Measurements from ENCODE around the gene NEK7.
"Not testable (repeated sequence)": the region's sequence is repeated elsewhere in the genome, so short reads cannot be mapped to it uniquely, and the experiment has no call there.

Gene NEK7

GRCh38 chr1:198173832-198174231 is 17.0 kb downstream of the NEK7 start:
- DNase-seq = no peak

GRCh38 chr1:198174297-198174696 is 17.5 kb downstream of the NEK7 start:
- DNase-seq = no peak

GRCh38 chr1:198175423-198176170 is 18.8 kb downstream of the NEK7 start:
- no peak for DNase-seq

- no peak for DNase-seq
Measured at GRCh38 chr1:198176179-198176578, 19.4 kb downstream of the NEK7 start.

GRCh38 chr1:198177546-198177945 is 20.7 kb downstream of the NEK7 start:
- no peak for DNase-seq

- no peak for DNase-seq
Measured at GRCh38 chr1:198178615-198179014, 21.8 kb downstream of the NEK7 start.

- DNase-seq = no peak
Measured at GRCh38 chr1:198179556-198179981, 22.8 kb downstream of the NEK7 start.

- no peak for DNase-seq
Measured at GRCh38 chr1:198183605-198184004, 26.8 kb downstream of the NEK7 start.

- no peak for DNase-seq
Measured at GRCh38 chr1:198184516-198184915, 27.7 kb downstream of the NEK7 start.

GRCh38 chr1:198185146-198185545 is 28.3 kb downstream of the NEK7 start:
- DNase-seq = no peak

- DNase-seq = no peak
Measured at GRCh38 chr1:198185759-198186158, 29.0 kb downstream of the NEK7 start.

GRCh38 chr1:198186916-198187580 is 30.2 kb downstream of the NEK7 start:
- DNase-seq = no peak

- no peak for DNase-seq
Measured at GRCh38 chr1:198187973-198188588, 31.3 kb downstream of the NEK7 start.

- DNase-seq = no peak
Measured at GRCh38 chr1:198191117-198191516, 34.3 kb downstream of the NEK7 start.

- not testable (repeated sequence) for DNase-seq
Measured at GRCh38 chr1:198193871-198194270, 37.1 kb downstream of the NEK7 start.

GRCh38 chr1:198196630-198197029 is 39.8 kb downstream of the NEK7 start:
- DNase-seq = no peak

GRCh38 chr1:198197285-198197684 is 40.5 kb downstream of the NEK7 start:
- no peak for DNase-seq

- DNase-seq = no peak
Measured at GRCh38 chr1:198199105-198199504, 42.3 kb downstream of the NEK7 start.

- no peak for DNase-seq
Measured at GRCh38 chr1:198201956-198202784, 45.4 kb downstream of the NEK7 start.

- DNase-seq = no peak
Measured at GRCh38 chr1:198203434-198203833, 46.6 kb downstream of the NEK7 start.

- DNase-seq = no peak
Measured at GRCh38 chr1:198205016-198205684, 48.4 kb downstream of the NEK7 start.

GRCh38 chr1:198206292-198206691 is 49.5 kb downstream of the NEK7 start:
- no peak for DNase-seq

- no peak for DNase-seq
Measured at GRCh38 chr1:198211696-198212095, 54.9 kb downstream of the NEK7 start.

Data from T1000 (cell line).